H9 (cell line): ENCODE measurements around the gene PLCH1. TPM values are rescaled to one million over a fixed set of nuclear protein-coding genes. Genes with fewer than 3 reads are reported as not detected.

Experiments used
- DNase-seq: peaks from one replicate; pipeline ENCODE4 v3.0.0-alpha.2; 2017
- H2AFZ ChIP-seq: one replicate; pipeline ENCODE4 v1.6.1; 2013; ENCODE audit warnings: mild to moderate bottlenecking, low read length, control low read depth, moderate library complexity
- H2AK5ac ChIP-seq: 2 replicates; pipeline ENCODE4 v1.6.1; 2013; ENCODE audit warnings: low read length, control low read depth, mixed read lengths; ENCODE audit not compliant: insufficient read length
- H2BK120ac ChIP-seq: one replicate; pipeline ENCODE4 v1.6.1; 2013; ENCODE audit warnings: low read depth, mild to moderate bottlenecking, low read length, control low read depth, inconsistent platforms; ENCODE audit not compliant: poor library complexity, severe bottlenecking
- H2BK12ac ChIP-seq: 2 replicates; pipeline ENCODE4 v1.6.1; 2013; ENCODE audit warnings: low read length, control low read depth, mixed read lengths, low read depth; ENCODE audit not compliant: insufficient read length
- H2BK15ac ChIP-seq: 2 replicates; pipeline ENCODE4 v1.6.1; 2013; ENCODE audit warnings: low read depth, low read length, control low read depth
- H2BK20ac ChIP-seq: one replicate; pipeline ENCODE4 v1.6.1; 2013; ENCODE audit warnings: low read depth, mild to moderate bottlenecking, low read length, control low read depth, inconsistent platforms; ENCODE audit not compliant: poor library complexity, severe bottlenecking
- H2BK5ac ChIP-seq: 2 replicates; pipeline ENCODE4 v1.6.1; 2013; ENCODE audit warnings: low read length, control low read depth, mixed read lengths; ENCODE audit not compliant: insufficient read length
- H3K14ac ChIP-seq: 2 replicates; pipeline ENCODE4 v1.6.1; 2013; ENCODE audit warnings: low read length, control low read depth; ENCODE audit not compliant: insufficient read depth
- H3K18ac ChIP-seq: 2 replicates; pipeline ENCODE4 v1.6.1; 2013; ENCODE audit warnings: low read depth, mild to moderate bottlenecking, mixed read lengths, low read length, control low read depth; ENCODE audit not compliant: insufficient read length
- H3K23ac ChIP-seq: 2 replicates; pipeline ENCODE4 v1.6.1; 2013; ENCODE audit warnings: low read length, control low read depth, mixed read lengths, low read depth; ENCODE audit not compliant: insufficient read length
- H3K23me2 ChIP-seq: 2 replicates; pipeline ENCODE4 v1.6.1; 2013; ENCODE audit warnings: low read depth, mild to moderate bottlenecking, mixed read lengths, low read length, control low read depth; ENCODE audit not compliant: insufficient read length, poor library complexity, severe bottlenecking
- H3K27ac ChIP-seq: 2 replicates; pipeline ENCODE4 v1.5.1; 2013; ENCODE audit warnings: low read length, control low read depth, mixed read lengths, low read depth; ENCODE audit not compliant: insufficient read length
- H3K27me3 ChIP-seq: 2 replicates; pipeline ENCODE4 v1.6.1; 2013; ENCODE audit warnings: low read length, control low read depth, inconsistent platforms; ENCODE audit not compliant: insufficient read depth
- H3K4ac ChIP-seq: 2 replicates; pipeline ENCODE4 v1.6.1; 2013; ENCODE audit warnings: low read depth, mild to moderate bottlenecking, control low read depth, inconsistent platforms, low read length, moderate library complexity
- H3K4me1 ChIP-seq: 2 replicates; pipeline ENCODE4 v1.6.1; 2013; ENCODE audit warnings: low read length, control low read depth, inconsistent platforms; ENCODE audit not compliant: insufficient read depth
- H3K4me2 ChIP-seq: 2 replicates; pipeline ENCODE4 v1.6.1; 2013; ENCODE audit warnings: low read length, control low read depth, mixed read lengths; ENCODE audit not compliant: insufficient read length, insufficient read depth
- H3K56ac ChIP-seq: 2 replicates; pipeline ENCODE4 v1.6.1; 2013; ENCODE audit warnings: low read depth, mild to moderate bottlenecking, mixed read lengths, low read length, control low read depth; ENCODE audit not compliant: insufficient read length
- H3K79me1 ChIP-seq: 2 replicates; pipeline ENCODE4 v1.6.1; 2013; ENCODE audit warnings: low read depth, mild to moderate bottlenecking, moderate library complexity, low read length, control low read depth, inconsistent platforms; ENCODE audit not compliant: insufficient read depth, poor library complexity, severe bottlenecking
- H3K79me2 ChIP-seq: 2 replicates; pipeline ENCODE4 v1.6.1; 2013; ENCODE audit warnings: low read length, control low read depth, inconsistent platforms; ENCODE audit not compliant: insufficient read depth
- H3K9ac ChIP-seq: 2 replicates; pipeline ENCODE4 v1.6.1; 2013; ENCODE audit warnings: low read length, control low read depth, mixed read lengths; ENCODE audit not compliant: insufficient read length; ENCODE audit errors: extremely low read depth
- H3K9me3 ChIP-seq: one replicate; pipeline ENCODE4 v1.6.1; 2013; ENCODE audit warnings: low read depth, low read length, inconsistent platforms; ENCODE audit not compliant: control insufficient read depth
- H3T11ph ChIP-seq: one replicate; pipeline ENCODE4 v1.6.1; 2013; ENCODE audit warnings: mild to moderate bottlenecking, low read length, control low read depth, inconsistent platforms
- H4K20me1 ChIP-seq: one replicate; pipeline ENCODE4 v1.6.1; 2013; ENCODE audit not compliant: control insufficient read depth, insufficient read length, insufficient read depth
- H4K5ac ChIP-seq: 2 replicates; pipeline ENCODE4 v1.6.1; 2013; ENCODE audit warnings: low read depth, mild to moderate bottlenecking, mixed read lengths, low read length, control low read depth; ENCODE audit not compliant: insufficient read length
- H4K8ac ChIP-seq: replicated peaks from 2 replicates; pipeline ENCODE4 v1.6.1; 2013; ENCODE audit warnings: low read length, control low read depth, mixed read lengths, low read depth; ENCODE audit not compliant: insufficient read length
- H4K91ac ChIP-seq: 2 replicates; pipeline ENCODE4 v1.6.1; 2013; ENCODE audit warnings: low read depth, mild to moderate bottlenecking, moderate library complexity, mixed read lengths, low read length, control low read depth; ENCODE audit not compliant: insufficient read length
- H3K27ac Mint-ChIP-seq, 3 experiments: 2 replicates in 2 of 3; 3 replicates in 1 of 3; pipeline ENCODE4 v1.8.0; 2020 to 2021; ENCODE audit warnings: mixed read lengths in 3 of 3, mild to moderate bottlenecking in 1 of 3, moderate library complexity in 1 of 3
- H3K27me3 Mint-ChIP-seq: 2 replicates; pipeline ENCODE4 v1.8.0; 2021; ENCODE audit warnings: low read depth, mild to moderate bottlenecking, moderate library complexity, mixed read lengths
- H3K36me3 Mint-ChIP-seq, 3 experiments: 2 replicates in 2 of 3; 3 replicates in 1 of 3; pipeline ENCODE4 v1.8.0; 2020 to 2021; ENCODE audit warnings: low read depth in 3 of 3, mixed read lengths in 3 of 3; ENCODE audit not compliant: insufficient read depth in 1 of 3
- H3K4me1 Mint-ChIP-seq, 2 experiments: 2 replicates each; pipeline ENCODE4 v1.8.0; 2020; ENCODE audit warnings: mixed read lengths in 2 of 2
- H3K4me3 Mint-ChIP-seq, 2 experiments: 2 replicates in 1 of 2; 3 replicates in 1 of 2; pipeline ENCODE4 v1.8.0; 2020 to 2021; ENCODE audit warnings: mild to moderate bottlenecking in 2 of 2, mixed read lengths in 2 of 2, moderate library complexity in 1 of 2
- H3K9me3 Mint-ChIP-seq, 2 experiments: 2 replicates in 1 of 2; 3 replicates in 1 of 2; pipeline ENCODE4 v1.8.0; 2020; ENCODE audit warnings: mild to moderate bottlenecking in 2 of 2, mixed read lengths in 2 of 2, moderate library complexity in 1 of 2
- WGBS: extraction: QIAGEN DNeasy Blood & Tissue Kit; methylation state at CpG from one replicate; pipeline ENCODE4 v1.1.7; 2013; ENCODE audit warnings: missing lambda C conversion rate, low lambda C conversion rate, mixed read lengths; ENCODE audit not compliant: insufficient read length; ENCODE audit errors: extremely low coverage; 5-methylcytosine and 5-hydroxymethylcytosine counted together
- total RNA-seq: library from RNA; stranded (reverse); gene quantifications from 2 replicates; pipeline ENCODE4 v1.2.1, GENCODE V29; 2021
- TF ChIP-seq, protein P1 (sequence below): fragments of 200-600 bp; sonication (generic); conservative IDR thresholded peaks from 3 replicates; pipeline ENCODE4 v1.8.0; 2021; ENCODE audit warnings: antibody characterized with exemption, mild to moderate bottlenecking

The PLCH1 gene
- total RNA-seq, 1 experiment from 2014 or later: 19.0 TPM

DNA sequence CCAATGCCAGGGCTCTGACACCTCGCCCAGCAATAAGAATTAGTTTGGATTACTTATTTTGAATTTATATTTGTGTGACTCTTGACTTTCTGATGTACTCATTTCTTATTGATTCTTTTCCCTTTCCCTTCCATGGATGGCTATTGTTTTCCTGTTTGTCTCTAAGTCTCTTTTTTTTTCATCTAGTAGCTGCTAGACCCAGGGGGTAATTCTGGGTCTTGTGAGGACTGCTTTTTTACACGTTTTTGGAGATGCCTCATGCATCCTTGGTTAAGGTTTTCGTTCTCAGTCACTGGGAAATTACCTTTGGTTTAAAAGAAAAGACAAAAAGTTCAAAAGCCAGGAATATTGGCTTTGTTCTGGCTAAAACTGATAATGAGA lies 381.2 kb downstream of the PLCH1 start:
- Histone ChIP-seq H3K14ac (no peak overlapping the region), H3K79me2 (no peaks in the 10 kb centered on the region), H4K8ac (no peak overlapping the region), H3K27me3 (no peaks in the 10 kb centered on the region; the same call in 1 of the 2 replicates), H3K79me1 (no peaks in the 10 kb centered on the region), H3K56ac (no peak overlapping the region), H3K9me3 (peaks cover 5% of the 10 kb centered on the region), H3K23ac (no peak overlapping the region), H2BK15ac (no peak overlapping the region), H3T11ph (no peak overlapping the region), H4K5ac (no peak overlapping the region), H2BK120ac (no peak overlapping the region), H4K91ac (no peak overlapping the region), H3K4ac (no peak overlapping the region), H3K27ac (no peak overlapping the region), H3K4me1 (peaks cover 9% of the 10 kb centered on the region), H2BK12ac (no peak overlapping the region), H4K20me1 (no peaks in the 10 kb centered on the region), H2BK20ac (no peak overlapping the region), H3K18ac (no peak overlapping the region), H3K4me2 (peak overlapping the region; percentile 43), H3K9ac (no peak overlapping the region), H2BK5ac (no peak overlapping the region), H3K23me2 (no peaks in the 10 kb centered on the region), H2AK5ac (no peak overlapping the region), H2AFZ (no peak overlapping the region)
- peaks cover 66 to 75% of the 10 kb centered on the region in 2 experiments for H3K4me1 Mint-ChIP-seq
- H3K36me3 Mint-ChIP-seq: peaks cover 0 to 20% (median 16%) of the 10 kb centered on the region in 3 experiments; a peak in 6 of 7 replicates
- peak overlapping the region; percentile 20 to 83 (median 58); a peak in 6 of 7 replicates for H3K27ac Mint-ChIP-seq
- no peak for DNase-seq
- TF ChIP-seq, protein P1, sequence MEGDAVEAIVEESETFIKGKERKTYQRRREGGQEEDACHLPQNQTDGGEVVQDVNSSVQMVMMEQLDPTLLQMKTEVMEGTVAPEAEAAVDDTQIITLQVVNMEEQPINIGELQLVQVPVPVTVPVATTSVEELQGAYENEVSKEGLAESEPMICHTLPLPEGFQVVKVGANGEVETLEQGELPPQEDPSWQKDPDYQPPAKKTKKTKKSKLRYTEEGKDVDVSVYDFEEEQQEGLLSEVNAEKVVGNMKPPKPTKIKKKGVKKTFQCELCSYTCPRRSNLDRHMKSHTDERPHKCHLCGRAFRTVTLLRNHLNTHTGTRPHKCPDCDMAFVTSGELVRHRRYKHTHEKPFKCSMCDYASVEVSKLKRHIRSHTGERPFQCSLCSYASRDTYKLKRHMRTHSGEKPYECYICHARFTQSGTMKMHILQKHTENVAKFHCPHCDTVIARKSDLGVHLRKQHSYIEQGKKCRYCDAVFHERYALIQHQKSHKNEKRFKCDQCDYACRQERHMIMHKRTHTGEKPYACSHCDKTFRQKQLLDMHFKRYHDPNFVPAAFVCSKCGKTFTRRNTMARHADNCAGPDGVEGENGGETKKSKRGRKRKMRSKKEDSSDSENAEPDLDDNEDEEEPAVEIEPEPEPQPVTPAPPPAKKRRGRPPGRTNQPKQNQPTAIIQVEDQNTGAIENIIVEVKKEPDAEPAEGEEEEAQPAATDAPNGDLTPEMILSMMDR: no peak
- peaks cover 16 to 18% of the 10 kb centered on the region in 2 experiments for H3K9me3 Mint-ChIP-seq
- peak overlapping the region; percentile 6 to 33; a peak in 3 of 5 replicates for H3K4me3 Mint-ChIP-seq
- WGBS: no CpG with 5 or more reads among the region's 3 CpGs
- peaks cover 70% of the 10 kb centered on the region for H3K27me3 Mint-ChIP-seq
